HG03095 (cell line): ENCODE data around the gene ZNF317.

Source experiments
- ATAC-seq: cut with Tn5 transposase; IDR thresholded peaks from one replicate; pipeline ENCODE4 v1.9.1; 2021; ENCODE audit warnings: moderate library complexity; ENCODE audit not compliant: unreplicated experiment

ZNF317 gene

DNA sequence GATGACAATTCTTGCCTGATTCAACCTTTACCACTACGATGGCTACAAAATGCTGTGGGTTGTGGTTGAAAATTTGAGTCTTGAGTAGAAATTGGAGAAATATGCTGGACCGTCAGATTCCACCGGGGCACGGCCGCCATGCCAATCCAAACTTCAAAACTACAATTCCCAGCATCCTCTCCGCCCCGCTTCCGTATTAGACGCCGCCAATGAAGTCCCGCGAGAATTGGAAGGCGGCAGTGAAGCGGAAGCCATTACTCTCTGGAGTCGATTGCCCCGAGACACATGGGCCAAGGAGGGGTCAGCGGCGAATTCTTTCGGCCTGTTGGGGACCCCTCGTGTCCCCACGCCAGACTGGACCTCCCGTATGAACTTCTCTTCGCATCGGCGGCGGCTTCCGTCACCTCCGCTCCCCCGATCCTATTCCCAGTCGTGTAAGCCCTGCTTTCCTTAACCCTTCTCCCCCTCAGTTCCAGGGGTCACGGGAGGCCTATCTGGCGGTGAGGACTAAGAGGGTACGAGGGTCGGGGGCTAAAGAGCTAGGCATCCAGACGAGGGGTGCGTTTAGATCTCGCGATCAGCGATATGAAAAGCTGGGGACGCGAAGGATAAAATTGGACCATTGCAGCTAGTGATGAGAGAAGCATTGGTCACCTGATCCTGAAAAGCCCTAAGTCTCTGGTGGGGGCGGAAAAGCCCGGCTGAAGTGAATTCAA lies at the start of gene ZNF317:
Gene ZNF317, plus strand, starts transcription at position 239 of the 716 bp plus-strand sequence. CDS start 15,620 bp downstream, outside the sequence.
- peak; percentile 89 for ATAC-seq

DNA sequence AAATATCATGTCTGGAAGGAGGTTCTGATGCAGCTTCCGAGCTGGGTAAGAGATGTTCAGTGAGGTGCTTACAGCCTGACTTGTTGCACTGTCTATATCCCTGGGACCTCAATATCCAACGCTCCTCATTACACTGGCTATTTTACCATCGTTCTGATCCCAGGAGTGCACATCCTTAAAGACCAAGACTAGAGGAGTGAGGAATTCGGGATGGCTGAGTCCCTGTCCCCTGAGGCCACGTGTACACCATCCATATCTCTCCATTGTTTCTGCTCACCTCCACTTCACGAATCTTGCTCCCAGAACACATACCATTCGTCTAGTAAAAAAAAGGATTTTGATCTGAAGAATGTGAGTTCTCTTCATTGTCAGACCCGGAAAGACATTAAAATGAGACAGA lies 32.8 kb upstream of the ZNF317 start, which contains the start of gene OR7G2:
Gene OR7G2, minus strand, starts transcription at position 101 of the 400 bp plus-strand sequence. CDS start 4,232 bp downstream, outside the sequence.
- ATAC-seq = no peak

DNA sequence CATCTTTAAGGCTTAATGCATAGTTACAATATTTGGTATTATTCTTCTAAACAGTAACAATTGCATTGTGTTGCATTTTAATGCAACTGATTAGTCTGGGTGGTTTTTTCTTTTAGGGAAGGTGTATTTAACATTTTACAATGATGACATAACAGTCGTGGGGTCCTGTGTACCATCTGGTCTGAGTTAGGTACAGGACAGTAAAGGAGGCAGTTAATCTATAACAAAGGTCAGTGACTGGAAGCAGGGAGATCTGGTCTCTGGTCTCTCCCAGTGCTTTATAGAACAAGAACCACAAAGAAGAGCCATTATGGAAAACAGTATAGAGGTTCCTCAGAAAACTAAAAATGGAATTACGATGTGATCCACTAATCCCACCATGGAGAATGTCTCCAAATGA lies 30.2 kb upstream of the ZNF317 start:
- no peak for ATAC-seq

DNA sequence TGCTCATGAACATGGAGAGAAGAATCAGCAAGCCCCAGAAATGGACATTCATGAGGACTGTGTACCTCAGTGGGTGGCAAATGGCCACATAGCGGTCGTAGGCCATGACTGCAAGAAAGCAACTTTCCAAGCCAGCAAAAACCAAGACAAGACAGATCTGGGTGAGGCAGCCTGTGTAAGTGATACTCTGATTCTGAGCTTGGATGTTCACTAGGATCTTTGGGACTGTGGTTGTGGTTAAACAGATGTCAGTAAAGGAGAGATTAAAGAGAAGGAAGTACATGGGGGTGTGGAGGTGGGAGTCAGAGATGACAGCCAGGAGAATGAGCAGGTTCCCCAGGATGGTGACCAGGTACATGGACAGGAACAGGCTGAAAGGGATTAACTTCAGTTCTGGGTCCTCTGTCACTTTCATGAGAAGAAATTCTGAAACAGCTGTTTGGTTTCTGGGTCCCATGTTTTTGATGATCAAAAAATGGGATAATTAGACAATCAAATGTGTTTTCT lies 24.8 kb upstream of the ZNF317 start, which contains the start of gene OR7G1:
Gene OR7G1, minus strand, starts transcription at position 457 of the 507 bp plus-strand sequence. Its CDS starts 0 bp downstream, at position 457.
- no peak for ATAC-seq

DNA sequence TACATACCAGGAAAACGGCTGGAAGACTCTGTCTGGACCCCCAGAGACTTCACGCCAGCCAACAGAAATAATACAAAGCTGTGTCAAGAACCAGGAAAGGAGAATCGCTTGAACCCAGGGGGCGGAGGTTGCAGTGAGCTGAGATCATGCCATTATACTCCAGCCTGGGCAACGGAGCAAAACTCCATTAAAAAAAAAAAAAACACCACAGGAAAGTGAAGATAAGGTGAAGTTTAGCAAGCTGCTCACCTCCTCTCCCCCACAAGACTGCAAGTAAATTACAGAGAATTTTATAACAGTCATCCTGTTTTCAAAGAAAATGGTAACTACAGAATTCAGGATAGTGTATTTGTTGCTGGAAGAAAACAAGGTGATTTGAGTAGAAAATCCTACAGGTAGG lies 23.6 kb upstream of the ZNF317 start:
- no peak for ATAC-seq

DNA sequence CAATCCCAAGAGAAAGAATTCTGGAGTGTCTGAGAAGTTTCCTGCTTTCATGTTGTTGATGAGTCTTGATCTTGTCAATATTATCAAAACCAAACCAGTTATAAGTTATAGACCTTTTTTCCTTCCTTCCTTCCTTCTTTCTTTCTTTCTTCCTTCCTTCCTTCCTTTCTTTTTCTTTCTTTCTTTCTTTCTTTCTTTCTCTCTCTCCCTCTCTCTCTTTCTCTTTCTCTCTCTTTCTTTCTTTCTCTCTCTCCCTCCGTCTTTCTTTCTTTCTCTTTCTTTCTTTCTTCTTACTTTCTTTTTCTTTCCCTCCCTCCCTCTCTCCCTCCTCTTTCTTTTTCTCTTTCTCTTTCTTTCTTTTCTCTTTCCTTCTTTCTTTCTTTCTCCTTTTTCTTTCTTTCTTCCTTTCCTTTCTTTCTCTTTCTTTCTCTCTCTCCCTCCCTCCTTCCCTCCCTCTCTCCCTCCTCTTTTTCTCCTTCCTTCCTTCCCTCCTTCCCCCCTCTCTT lies 13.2 kb upstream of the ZNF317 start, which contains the start of gene OR7G3:
Gene OR7G3, minus strand, starts transcription at position 51 of the 506 bp plus-strand sequence. Its CDS starts 0 bp downstream, at position 51.
- ATAC-seq = no peak

DNA sequence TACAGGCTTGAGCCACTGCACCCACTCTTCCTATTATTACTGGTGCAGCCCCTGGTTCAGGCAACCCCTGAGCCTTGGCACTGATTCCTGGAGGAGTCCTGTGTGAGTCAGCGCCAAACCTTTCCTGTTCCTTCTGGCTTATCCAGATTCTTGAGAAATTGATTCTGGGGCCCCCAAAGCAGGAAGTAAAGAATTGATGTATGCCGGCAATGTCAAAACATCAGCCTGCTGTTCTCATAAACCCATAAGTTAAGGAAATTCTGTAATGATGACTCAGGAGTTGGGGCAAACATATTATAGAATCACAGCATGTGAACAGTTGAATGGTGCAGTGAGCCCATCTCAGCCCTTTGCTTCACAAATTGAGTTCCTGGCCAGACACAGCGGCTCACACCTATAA lies 12.0 kb upstream of the ZNF317 start:
- ATAC-seq = no peak

DNA sequence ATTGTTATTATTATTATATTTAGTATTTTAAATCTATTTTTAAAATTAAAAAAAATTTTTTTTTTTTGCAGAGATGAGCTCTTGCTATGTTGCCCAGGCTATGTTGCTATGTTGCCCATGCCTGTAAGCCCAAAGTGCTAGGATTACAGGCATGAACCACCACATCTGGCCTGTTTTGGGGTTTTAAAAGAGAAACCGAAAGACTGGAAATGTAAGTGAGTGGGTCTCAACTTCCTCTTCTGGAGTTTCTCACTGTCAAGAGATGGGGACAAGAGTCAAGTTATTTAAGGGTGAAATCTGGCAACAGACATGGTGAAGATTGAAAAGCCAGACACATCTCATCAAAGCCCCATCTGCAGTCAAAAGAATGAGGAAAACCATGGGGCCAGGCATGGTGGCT lies 9.2 kb upstream of the ZNF317 start:
- ATAC-seq = no peak

DNA sequence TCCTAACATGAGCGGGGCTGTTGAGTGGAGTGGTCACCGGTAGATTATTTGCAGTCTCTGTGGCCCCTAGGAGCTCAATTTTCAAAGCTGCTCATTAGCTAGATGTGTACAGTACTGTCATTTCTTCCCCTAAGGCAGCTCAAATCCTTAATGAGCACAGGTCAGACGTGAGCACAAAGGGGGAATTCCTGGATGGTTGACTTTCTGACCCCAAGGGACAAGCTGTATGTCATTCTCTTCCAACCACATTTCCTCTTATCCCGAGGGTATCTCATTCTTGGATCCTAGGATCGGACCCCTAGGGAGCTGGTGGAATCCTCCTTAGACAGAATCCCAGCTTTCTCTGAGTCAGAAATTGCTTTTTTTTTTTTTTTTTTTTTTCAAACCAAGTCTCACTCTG lies 7.8 kb upstream of the ZNF317 start:
- no peak for ATAC-seq

DNA sequence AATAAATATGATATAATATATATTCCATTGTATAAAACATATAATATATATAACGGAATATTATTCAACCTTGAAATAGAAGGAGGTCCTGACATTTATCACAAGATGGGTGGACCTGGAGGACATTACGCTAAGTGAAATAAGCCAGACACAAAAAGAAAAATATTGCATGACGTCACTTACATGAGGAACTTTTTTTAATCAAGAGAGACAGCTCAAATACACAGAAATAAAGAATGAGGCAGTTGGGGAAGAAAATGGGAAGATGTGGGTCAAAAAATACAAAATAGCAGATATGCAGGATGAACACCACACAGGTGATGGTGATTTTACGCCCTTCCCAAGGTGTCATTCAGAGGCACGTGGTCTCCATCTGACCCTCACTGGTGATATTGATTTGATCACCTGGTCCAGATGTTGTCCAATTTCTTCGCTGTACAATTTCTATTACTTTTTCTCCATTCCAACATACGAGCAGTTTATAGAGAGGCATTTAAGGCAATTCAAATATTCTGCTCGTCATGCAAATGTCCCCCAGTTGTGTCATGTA lies 513 bp upstream of the ZNF317 start:
- no peak for ATAC-seq

DNA sequence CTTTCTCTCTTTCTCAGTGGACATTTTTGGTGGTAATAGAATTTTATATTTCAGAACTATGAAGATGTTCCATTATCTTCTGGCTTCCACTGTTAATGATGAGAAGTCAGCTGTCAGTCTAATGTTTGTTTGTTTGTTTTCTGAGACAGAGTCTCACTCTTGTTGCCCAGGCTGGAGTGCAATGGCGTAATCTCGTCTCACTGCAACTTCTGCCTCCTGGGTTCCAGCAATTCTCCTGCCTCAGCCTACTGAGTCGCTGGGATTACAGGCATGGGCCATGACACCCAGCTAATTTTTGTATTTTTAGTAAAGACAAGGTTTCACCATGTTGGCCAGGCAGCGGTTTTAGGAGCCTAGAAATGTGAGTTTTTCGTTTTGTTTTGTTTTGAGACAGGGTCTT lies 4.7 kb downstream of the ZNF317 start:
- no peak for ATAC-seq

DNA sequence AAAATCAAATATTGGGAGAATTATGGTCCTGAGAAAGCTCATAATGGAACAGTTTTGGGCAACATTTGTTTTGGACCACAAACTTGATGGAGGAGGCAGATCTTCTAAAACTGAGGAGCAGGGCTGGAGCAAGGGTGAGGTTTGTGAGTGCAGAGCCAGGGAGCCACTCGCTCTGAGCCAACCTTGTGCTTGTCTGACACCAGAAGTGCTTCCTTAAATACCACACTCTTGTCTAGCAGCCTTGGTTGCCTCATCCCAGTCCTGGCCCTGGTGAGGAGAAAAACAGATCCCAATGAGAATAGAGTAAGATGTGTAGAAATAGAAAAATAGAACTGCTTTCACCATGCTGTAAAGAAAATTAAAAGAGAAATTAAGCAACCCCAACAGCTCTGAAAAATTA lies 6.7 kb downstream of the ZNF317 start:
- ATAC-seq = no peak

DNA sequence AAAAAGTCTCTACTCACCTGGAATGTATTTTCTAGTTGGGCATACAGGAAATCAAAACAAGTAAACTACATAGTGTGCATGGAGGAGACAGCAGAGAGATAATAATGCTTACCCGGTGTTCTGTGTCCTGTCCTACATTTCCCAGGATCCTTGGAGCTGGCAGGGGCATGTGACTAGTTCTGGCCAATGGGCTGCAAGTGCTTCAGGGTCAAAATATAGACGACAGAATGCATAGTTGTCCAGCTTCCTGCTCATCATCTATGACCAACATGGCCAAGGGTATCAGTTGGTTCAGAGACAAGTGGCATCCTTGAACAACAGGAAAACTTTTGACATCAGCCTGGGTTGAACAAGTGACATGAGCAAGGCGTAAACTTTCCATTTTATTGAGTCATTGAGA lies 8.5 kb downstream of the ZNF317 start:
- no peak for ATAC-seq

DNA sequence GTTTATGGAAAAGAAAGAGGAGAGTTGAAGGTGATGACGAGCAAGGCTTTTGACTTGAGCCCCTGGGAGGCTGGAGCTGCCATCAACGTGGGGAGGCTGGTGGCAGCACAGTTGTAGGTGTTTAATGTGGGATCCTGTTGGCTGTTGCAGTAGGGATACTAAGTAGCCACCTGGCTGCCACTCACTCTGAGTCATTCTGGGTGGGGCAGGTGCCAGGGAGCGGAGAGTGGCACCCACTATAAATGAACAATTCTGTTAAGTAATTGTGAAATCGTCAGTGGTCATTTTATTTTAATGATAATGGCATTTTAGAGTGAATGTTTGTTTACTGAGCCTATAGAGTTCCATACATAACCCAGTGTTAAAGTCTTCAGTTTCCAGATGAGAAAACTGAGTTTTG lies 9.8 kb downstream of the ZNF317 start:
- ATAC-seq = no peak

DNA sequence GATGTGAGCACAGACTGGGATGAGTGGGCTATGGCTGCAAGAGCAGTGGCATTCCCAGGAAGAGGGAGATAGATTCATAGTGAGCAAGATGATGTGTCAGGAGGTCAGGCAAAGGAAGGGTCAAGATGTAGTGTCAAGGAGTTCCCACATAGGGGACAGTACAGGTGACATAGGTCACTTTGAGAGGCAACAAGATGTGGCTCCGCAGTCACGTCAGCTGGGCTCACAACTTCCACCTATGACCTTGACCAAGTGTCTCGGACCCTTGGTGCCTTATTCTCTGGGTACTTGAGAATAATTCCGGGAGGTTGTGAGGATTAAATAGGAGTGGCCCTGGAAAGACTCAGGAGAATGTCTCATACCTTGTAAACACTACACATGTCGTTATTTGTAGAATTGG lies 10.5 kb downstream of the ZNF317 start:
- ATAC-seq = no peak

DNA sequence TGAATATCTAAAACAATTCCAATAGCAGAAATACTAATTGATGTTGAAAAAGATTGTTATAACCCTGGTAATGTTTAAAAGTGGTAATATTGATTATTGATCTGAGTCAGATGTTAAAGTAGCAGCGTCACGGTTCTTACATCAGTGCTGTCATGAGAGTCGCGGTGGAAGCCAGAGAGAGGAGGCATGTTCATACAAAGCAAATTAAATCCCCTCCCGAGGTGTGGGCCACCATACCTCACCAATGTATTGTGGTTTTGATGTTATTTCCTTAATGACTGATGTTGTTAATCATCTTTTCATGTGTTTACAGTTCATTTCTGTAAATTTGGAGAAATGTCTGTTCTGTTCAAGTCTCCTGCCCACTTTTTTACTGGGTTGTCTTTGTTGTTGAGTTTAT lies 11.2 kb downstream of the ZNF317 start:
- ATAC-seq = no peak

DNA sequence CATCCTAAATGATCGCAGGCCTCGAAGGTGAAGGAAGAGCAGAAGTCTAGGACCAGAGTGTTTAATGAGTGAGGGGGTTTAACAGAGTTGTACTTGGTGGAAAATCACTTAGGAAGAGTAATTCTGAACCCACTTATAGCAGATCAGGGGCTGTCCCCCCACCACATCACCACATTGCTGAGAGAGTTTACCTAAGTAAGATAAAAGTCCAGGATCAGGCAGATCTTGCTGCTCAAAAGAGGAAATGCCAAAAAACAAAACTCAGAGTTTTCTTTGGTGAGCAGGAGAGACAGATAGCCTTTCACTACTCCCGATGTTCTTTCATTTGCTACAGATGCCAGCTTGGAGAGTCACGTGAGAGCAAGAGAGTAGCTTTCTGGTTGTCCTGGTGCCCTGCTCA lies 15.4 kb downstream of the ZNF317 start:
- no peak for ATAC-seq

DNA sequence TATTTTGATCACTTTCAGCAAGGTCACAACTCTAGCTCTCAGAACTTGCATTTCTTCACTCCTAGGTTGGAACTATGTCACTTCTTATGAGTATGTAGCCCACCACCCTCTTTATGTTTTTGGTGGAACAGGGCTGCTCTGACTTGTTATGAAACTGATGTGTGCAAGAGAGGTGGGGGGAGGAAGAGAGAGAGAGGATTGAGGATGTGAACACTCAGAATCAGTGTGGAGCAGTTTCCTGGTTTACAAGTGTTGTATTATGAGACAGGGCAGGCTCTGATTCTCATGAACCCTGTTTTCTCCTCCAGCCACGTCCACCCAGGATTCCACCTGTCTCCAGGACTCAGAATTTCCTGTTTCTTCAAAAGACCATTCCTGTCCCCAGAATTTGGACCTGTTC lies 16.1 kb downstream of the ZNF317 start:
- no peak for ATAC-seq

DNA sequence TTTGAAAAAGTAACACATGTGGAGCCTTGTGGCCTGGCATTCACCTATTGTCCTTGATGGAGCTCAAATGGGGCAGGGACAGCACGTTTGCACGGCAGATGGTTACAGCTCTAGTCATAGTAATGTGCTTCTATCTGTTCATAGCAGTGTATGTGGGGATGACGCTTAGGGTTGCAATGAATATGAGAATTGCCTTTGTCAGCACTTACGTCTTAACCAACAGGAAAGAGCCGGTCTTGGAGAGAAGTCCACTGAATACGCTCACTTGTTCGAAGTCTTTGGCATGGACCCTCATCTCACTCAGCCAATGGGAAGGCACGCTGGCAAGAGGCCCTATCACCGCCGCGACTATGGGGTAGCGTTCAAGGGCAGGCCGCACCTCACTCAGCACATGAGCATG lies 19.7 kb downstream of the ZNF317 start:
- ATAC-seq = no peak

DNA sequence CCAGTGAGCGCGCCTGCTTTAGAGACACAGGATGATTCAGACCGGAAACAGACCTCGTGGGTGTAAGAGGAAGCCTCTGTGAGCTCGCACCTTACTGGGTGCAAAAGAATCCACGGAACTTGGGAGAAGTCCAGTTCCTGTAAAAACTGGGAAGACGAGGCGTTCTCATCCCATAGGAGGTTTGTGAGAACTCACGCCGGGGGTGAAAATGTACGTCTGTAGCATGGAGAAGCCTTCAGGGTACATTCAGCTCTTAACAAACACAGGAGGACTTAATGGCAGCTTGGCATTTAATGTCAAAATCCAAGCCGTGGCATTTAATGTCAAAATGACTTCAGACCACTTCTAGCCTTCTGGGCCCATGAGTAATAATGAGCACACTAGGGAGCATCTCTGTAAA lies 21.2 kb downstream of the ZNF317 start:
- ATAC-seq = no peak

DNA sequence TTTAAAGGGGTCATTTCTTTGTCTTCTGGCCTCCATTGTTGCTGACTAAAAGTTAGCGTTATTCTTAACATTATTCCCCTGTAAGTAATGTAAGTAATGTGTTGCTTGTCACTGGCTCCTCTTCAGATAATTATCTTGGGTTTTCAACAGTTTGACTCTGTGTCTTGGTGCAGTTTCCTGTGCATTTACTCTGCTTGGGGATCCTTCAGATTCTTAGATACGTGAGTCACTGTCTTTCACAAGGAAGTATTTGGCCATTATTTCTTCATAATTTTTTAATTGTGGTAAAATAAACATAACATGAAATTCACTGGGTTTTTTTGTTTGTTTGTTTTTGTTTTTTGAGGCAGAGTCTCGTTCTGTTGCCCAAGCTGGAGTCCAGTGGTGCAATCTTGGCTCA lies 25.1 kb downstream of the ZNF317 start:
- ATAC-seq = no peak

DNA sequence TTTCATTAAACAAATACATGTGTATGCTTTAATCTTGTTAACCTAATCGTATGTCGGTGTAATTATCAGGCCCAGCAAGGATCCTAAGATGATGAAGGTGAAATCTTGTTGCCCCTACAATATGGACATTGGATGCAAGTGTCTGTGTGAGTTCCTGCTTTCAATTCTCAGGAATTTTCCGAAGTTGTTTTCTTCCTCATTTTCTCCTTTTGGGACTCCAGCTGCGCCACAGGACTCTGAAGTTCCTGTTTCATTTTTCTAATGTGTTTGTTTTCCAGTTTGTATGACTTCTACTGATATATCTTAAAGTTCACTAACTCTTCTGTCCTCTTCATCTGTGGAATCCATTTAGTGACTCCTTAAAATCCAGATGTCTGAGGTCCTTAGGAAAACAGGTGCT lies 26.6 kb downstream of the ZNF317 start:
- ATAC-seq = no peak
